ENCODE measurements around the gene MTR.

MTR gene

GRCh38 chr1:236785477-236785876 is 9.6 kb upstream of the MTR start:
- no peak for DNase-seq

- DNase-seq: no peak
Measured at GRCh38 chr1:236786453-236786852, 8.6 kb upstream of the MTR start.

GRCh38 chr1:236794585-236795034 is 482 bp upstream of the MTR start:
- DNase-seq: no peak

- DNase-seq: peak; percentile 74
Measured at GRCh38 chr1:236795757-236796667, 920 bp downstream of the MTR start.

- no peak for DNase-seq
Measured at GRCh38 chr1:236799001-236799400, 3.9 kb downstream of the MTR start.

GRCh38 chr1:236800002-236800620 is 5.0 kb downstream of the MTR start:
- DNase-seq: no peak

- DNase-seq: no peak
Measured at GRCh38 chr1:236800623-236801022, 5.5 kb downstream of the MTR start.

GRCh38 chr1:236802264-236802663 is 7.2 kb downstream of the MTR start:
- DNase-seq: no peak

GRCh38 chr1:236806634-236807033 is 11.5 kb downstream of the MTR start:
- no peak for DNase-seq

GRCh38 chr1:236808005-236808404 is 12.9 kb downstream of the MTR start:
- DNase-seq: no peak

- no peak for DNase-seq
Measured at GRCh38 chr1:236808564-236809130, 13.6 kb downstream of the MTR start.

- DNase-seq: no peak
Measured at GRCh38 chr1:236809148-236809547, 14.1 kb downstream of the MTR start.

GRCh38 chr1:236810018-236810417 is 14.9 kb downstream of the MTR start:
- no peak for DNase-seq

- DNase-seq: no peak
Measured at GRCh38 chr1:236812334-236813030, 17.4 kb downstream of the MTR start.

- DNase-seq: no peak
Measured at GRCh38 chr1:236815941-236816340, 20.8 kb downstream of the MTR start.

- no peak for DNase-seq
Measured at GRCh38 chr1:236819856-236820255, 24.8 kb downstream of the MTR start.

GRCh38 chr1:236821091-236821627 is 26.1 kb downstream of the MTR start:
- DNase-seq: no peak

- no peak for DNase-seq
Measured at GRCh38 chr1:236823559-236823958, 28.5 kb downstream of the MTR start.

GRCh38 chr1:236829085-236829484 is 34.0 kb downstream of the MTR start:
- no peak for DNase-seq

GRCh38 chr1:236830116-236830515 is 35.0 kb downstream of the MTR start:
- no peak for DNase-seq

GRCh38 chr1:236830560-236830959 is 35.5 kb downstream of the MTR start:
- no peak for DNase-seq

- no peak for DNase-seq
Measured at GRCh38 chr1:236833575-236833974, 38.5 kb downstream of the MTR start.

- no peak for DNase-seq
Measured at GRCh38 chr1:236834876-236835275, 39.8 kb downstream of the MTR start.
